Muscle layer of duodenum (tissue), 2 donors: ENCODE data around the gene HOXA1.

ENCODE experiments used
- H3K27ac ChIP-seq: one replicate; pipeline ENCODE4 v1.7.0; 2013; ENCODE audit warnings: mild to moderate bottlenecking, low read length
- H3K27me3 ChIP-seq: one replicate; pipeline ENCODE4 v1.7.0; 2013; ENCODE audit warnings: low read depth, mild to moderate bottlenecking, control low read depth, low read length
- H3K36me3 ChIP-seq, 2 donors: one replicate each; pipeline ENCODE4 v1.7.0; 2013; ENCODE audit warnings: low read length in 2 of 2, control low read depth in 1 of 2, mild to moderate bottlenecking in 1 of 2; ENCODE audit not compliant: insufficient read depth in 2 of 2, control insufficient read depth in 1 of 2
- H3K4me1 ChIP-seq, 2 donors: one replicate each; pipeline ENCODE4 v1.7.0; 2013; ENCODE audit warnings: low read length in 2 of 2, mild to moderate bottlenecking in 2 of 2, control low read depth in 1 of 2, moderate library complexity in 1 of 2; ENCODE audit not compliant: insufficient read depth in 2 of 2, control insufficient read depth in 1 of 2
- H3K4me3 ChIP-seq, 2 donors: one replicate each; pipeline ENCODE4 v1.7.0; 2013; ENCODE audit warnings: low read length in 2 of 2, low read depth in 1 of 2, mild to moderate bottlenecking in 1 of 2
- H3K9me3 ChIP-seq, 2 donors: one replicate each; pipeline ENCODE4 v1.7.0; 2013; ENCODE audit warnings: low read length in 2 of 2, control low read depth in 1 of 2, mild to moderate bottlenecking in 1 of 2; ENCODE audit not compliant: control insufficient read depth in 1 of 2
- donor health status: healthy.

HOXA1 gene

DNA sequence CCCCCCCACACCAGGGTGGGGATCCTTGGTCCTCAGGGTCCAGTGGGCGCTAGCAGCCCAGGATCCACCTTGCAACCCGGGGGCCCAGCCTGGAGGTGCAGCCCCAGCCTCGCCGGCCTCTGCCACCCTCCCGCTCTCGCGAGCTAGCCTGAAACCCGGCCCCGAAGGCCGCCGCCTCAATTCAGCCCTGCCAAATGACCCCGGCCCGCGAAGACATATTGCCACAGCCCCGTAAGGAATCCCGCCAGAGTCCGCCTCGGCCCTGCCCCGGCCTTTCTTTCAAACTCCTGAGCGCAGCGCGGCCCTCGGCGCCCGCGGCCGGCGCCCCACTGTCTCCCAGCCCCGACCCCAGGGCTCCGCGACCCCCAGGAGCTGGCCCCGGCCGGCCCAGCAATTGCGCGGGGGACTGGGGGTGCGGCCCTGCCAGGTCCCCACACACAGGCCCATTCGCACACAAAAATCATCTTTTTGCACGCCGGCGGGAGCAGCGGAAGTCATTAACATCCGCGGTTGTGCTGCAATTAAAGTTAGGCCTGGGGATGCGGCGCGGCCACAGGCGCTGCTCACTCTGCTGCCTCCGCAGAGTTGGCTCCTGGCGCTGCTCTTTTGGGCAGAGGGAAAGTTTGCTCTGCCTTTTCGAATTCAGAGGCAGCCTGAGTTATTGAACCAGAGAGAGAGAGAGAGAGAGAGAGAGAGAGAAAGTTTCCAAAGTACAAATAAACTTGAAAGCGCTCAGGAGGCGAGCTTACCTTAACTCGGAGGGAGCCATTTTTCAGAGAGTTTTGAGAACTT is 43.7 kb upstream of the HOXA1 start:
- Histone ChIP-seq H3K27ac (peak overlapping the region; percentile 97), H3K4me3 (peak overlapping the region; percentile 83 to 91), H3K9me3 (no peaks in the 10 kb centered on the region), H3K4me1 (peaks cover 21 to 24% of the 10 kb centered on the region in 2 donors), H3K27me3 (peaks cover 2% of the 10 kb centered on the region), H3K36me3 (no peaks in the 10 kb centered on the region)

- H3K36me3 ChIP-seq: no peaks in the 10 kb centered on the region
- peaks cover 26 to 27% of the 10 kb centered on the region in 2 donors for H3K4me1 ChIP-seq
- no peaks in the 10 kb centered on the region for H3K27me3 ChIP-seq
- H3K4me3 ChIP-seq: peak overlapping the region; percentile 83 to 91
- H3K9me3 ChIP-seq: no peaks in the 10 kb centered on the region
- peak overlapping the region; percentile 97 for H3K27ac ChIP-seq
Observed at GRCh38 chr7:27138985-27139333, 43.2 kb upstream of the HOXA1 start.

- H3K4me3 ChIP-seq: peak overlapping the region; percentile 83 to 91
- no peaks in the 10 kb centered on the region for H3K36me3 ChIP-seq
- H3K27ac ChIP-seq: peak overlapping the region; percentile 97
- H3K9me3 ChIP-seq: no peaks in the 10 kb centered on the region
- H3K27me3 ChIP-seq: no peaks in the 10 kb centered on the region
- H3K4me1 ChIP-seq: peaks cover 29 to 32% of the 10 kb centered on the region in 2 donors
Observed at GRCh38 chr7:27138472-27138871, 42.7 kb upstream of the HOXA1 start.

- H3K9me3 ChIP-seq: no peaks in the 10 kb centered on the region
- no peaks in the 10 kb centered on the region for H3K36me3 ChIP-seq
- peak overlapping the region; percentile 97 for H3K27ac ChIP-seq
- peak overlapping the region; percentile 83 to 91 for H3K4me3 ChIP-seq
- peaks cover 32 to 36% of the 10 kb centered on the region in 2 donors for H3K4me1 ChIP-seq
- H3K27me3 ChIP-seq: no peaks in the 10 kb centered on the region
Observed at GRCh38 chr7:27137640-27138315, 42.0 kb upstream of the HOXA1 start.

DNA sequence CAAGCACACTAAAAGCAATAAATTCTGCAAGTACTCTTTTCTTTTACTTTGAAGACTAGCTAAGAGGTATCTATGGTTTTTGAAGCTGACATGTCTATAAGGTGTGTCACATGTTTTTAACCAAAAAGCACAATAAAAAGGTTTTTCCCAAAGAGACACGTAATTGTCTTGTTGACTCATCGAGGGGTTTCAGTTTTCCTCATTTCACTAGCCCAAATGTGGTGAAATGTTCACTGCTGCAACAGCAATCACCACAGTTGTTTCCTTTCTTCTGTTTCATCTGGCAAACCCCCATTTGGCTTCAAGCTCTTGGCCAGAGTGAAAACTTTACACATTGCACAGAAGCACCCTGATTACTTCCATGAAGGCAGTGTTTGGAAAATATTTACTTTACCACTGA is 38.6 kb upstream of the HOXA1 start:
- Histone ChIP-seq H3K4me1 (peaks cover 29 to 39% of the 10 kb centered on the region in 2 donors), H3K27me3 (no peaks in the 10 kb centered on the region), H3K36me3 (no peaks in the 10 kb centered on the region), H3K4me3 (no peak overlapping the region), H3K9me3 (no peaks in the 10 kb centered on the region), H3K27ac (peak overlapping the region; percentile 61)

DNA sequence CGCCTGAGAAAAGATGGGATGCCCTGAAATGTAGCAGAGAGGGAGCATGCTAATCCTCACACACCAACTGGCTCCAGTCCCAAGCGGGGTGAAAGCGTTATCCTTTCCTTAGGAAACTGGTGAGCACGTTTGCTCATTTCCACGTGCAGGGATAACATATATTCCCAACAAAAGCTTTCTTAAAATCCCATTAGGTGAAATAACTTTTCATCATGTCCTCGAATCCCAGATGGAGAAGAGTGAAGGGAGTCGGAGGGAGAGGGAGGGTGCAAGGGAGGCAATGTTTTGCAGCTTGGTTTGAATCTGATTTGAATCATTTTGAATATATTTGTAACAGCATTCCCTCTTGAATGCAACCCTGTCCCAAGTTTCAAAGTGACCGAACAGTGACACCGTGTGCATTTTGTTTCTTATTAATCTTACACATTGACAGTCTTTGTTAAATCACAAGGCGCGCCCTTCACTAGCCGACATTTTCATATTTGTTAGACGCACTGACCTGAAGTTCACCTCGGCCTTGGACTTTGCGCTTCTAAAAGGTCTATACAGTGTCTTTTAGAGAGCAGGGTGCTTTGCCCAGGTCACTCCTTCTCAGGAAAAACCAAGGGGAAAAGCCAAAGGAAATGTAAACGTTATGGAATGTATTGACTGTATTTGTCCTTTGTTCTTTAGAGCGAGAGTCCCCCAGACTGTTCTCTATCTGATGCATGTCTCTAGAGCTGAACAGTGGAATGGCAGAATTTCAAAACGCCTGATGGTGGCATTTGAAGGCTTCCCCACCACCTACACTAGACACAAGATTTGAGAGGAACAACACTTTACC is 37.8 kb upstream of the HOXA1 start:
- Histone ChIP-seq H3K27me3 (no peaks in the 10 kb centered on the region), H3K9me3 (no peaks in the 10 kb centered on the region), H3K4me3 (no peak overlapping the region), H3K27ac (peak overlapping the region; percentile 61), H3K4me1 (peaks cover 29 to 43% of the 10 kb centered on the region in 2 donors), H3K36me3 (no peaks in the 10 kb centered on the region)

DNA sequence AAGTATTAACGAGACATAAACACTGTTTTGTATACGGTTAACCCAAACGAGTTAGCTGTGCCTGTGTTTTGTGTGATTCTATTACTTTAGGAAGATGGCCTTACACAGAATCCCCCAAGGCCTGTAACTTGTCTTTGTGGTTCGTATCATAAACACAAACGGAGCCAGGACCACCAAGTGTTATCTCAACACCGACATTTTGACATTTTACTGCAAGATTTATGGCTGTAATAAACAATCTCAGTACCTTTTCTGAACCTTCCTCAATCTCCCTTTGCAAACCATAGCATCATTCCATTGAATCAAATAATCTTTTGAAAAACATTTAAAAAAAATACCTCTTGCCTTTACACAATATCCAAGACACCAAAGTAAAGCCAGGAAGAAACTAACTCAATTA is 37.2 kb upstream of the HOXA1 start:
- H3K4me1 ChIP-seq: peaks cover 29 to 45% of the 10 kb centered on the region in 2 donors

GRCh38 chr7:27132214-27132613 is 36.4 kb upstream of the HOXA1 start:
- Histone ChIP-seq H3K36me3 (no peaks in the 10 kb centered on the region), H3K4me1 (peaks cover 30 to 52% of the 10 kb centered on the region in 2 donors), H3K4me3 (no peak overlapping the region), H3K9me3 (no peaks in the 10 kb centered on the region), H3K27ac (no peak overlapping the region), H3K27me3 (no peaks in the 10 kb centered on the region)

More for the DNA sequence above, 37.2 kb upstream of the HOXA1 start:
- Histone ChIP-seq H3K4me3 (no peak overlapping the region), H3K36me3 (no peaks in the 10 kb centered on the region), H3K27ac (peak overlapping the region; percentile 61), H3K9me3 (no peaks in the 10 kb centered on the region), H3K27me3 (no peaks in the 10 kb centered on the region)

DNA sequence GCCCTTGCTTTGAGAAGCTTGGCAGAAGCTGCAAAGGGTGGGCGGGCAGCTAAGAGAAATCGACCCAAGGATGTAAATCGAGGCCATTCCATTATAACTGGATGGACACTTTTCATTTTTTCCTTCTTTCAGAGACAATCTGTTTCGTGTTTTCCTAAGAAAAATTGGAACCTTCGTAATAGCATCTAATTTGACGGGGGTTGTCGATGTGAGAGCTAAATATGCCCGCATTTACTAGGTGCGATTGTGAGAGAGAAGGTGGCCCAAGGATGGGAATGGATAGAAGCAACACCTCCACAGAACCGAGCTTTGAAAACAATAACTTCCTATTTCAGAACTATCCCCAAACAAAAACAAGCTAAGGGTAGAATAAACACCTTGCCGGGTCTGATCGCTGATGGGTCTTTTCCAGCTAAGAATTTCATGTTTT is 35.6 kb upstream of the HOXA1 start:
- H3K27ac ChIP-seq: peak overlapping the region; percentile 86
- no peaks in the 10 kb centered on the region for H3K9me3 ChIP-seq
- no peaks in the 10 kb centered on the region for H3K36me3 ChIP-seq
- H3K4me3 ChIP-seq: peak overlapping the region; percentile 64 to 70
- H3K4me1 ChIP-seq: peaks cover 38 to 60% of the 10 kb centered on the region in 2 donors
- H3K27me3 ChIP-seq: no peaks in the 10 kb centered on the region

GRCh38 chr7:27130540-27131389 is 35.0 kb upstream of the HOXA1 start, which contains the start of gene HOXA4:
Gene HOXA4, minus strand, starts transcription at chr7:27130757. Its CDS starts 24 bp downstream, at chr7:27130733.
- H3K27ac ChIP-seq: peak within 1 kb of the TSS; percentile 86

More at GRCh38 chr7:27130540-27131389, 35.0 kb upstream of the HOXA1 start, which contains the start of gene HOXA4:
- peak within 1 kb of the TSS; percentile 64 to 70 for H3K4me3 ChIP-seq
- H3K4me1 ChIP-seq: peaks cover 34 to 57% of the 10 kb centered on the region in 2 donors
- no peaks in the 10 kb centered on the region for H3K36me3 ChIP-seq
- no peaks in the 10 kb centered on the region for H3K9me3 ChIP-seq
- no peaks in the 10 kb centered on the region for H3K27me3 ChIP-seq
